ENCODE data around the gene FRMPD4.

The FRMPD4 gene

DNA sequence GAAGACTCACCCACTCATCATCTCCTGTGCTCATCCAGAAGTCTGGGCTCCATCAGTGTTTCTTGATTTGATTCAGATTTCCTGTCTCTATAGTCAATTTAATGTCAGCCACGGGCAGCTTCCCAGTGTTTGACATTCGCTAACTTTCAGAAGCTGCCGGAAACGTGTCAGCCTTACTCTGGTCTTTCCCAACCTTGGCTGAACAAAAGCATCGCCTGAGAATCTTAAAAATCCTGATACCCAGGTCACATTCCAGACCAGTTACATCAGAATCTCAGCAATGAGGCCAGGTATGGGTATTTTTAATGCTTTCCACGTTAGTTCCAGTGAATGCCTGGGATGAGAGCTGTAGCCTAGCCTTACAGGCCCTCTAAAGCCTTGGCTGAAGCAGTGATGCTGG lies 233.8 kb downstream of the FRMPD4 start:
- DNase-seq, result no peak

- no peak for DNase-seq
These were observed 236.0 kb downstream of the FRMPD4 start for GRCh38 chrX:12374286-12374685.

- no peak for DNase-seq
These were observed 240.0 kb downstream of the FRMPD4 start for GRCh38 chrX:12378253-12378652.

- DNase-seq, result no peak
These were observed 240.4 kb downstream of the FRMPD4 start for GRCh38 chrX:12378706-12379105.

DNA sequence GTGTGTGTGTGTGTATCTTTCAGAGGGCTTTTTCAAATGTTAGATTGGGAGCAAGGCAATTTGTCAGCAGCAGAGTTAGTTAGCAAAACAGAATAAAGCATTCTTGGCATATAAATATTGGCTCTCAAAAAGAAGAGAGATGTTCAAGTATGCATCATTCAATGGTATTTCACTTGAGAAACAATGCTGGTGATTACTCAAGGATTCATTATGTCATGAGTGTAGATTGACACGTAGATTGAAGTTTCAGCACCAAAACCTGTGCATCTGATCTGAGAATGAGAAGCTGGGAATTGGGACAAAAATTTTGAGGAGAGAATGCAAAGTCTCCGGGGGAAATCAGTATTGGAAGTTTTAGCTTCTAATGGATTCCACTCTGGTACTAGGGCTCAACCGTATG lies 241.4 kb downstream of the FRMPD4 start:
- no peak for DNase-seq

DNA sequence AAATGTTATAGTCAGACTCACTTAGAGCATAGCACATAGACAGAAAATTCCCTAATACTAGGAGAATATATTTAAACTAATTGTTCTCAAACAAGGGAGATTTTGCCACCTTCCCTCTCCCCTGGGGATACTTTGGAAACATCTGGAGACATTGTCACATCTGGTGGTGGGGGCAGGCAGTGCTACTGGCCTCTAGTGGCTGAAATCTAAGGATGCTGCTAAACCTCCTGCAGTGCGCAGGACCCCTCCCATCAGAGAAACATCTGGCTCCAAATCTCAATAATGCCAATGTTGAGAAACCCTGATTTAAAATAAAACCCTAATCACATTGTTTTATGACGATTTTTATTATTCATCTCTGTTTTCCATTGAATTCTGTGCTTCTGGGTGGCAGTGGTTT lies 244.9 kb downstream of the FRMPD4 start:
- DNase-seq, result no peak

DNA sequence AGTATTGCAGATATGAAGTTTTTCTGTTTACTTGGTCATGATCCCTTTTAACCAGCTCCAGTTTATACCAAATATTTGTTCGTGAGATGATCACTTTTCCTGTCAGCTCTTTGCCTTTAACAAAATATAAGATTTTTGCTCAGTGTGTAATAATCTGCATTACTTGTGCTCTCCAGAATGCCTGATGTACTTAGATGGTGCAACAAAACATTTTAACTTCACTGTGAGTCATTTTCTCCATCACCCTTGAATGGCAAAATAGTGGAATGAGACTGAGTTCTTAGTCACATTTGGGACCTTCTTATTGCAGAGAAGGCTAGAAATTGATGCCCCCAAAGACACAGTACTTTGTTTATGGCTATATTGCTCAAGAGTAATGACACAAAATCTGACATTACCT lies 252.0 kb downstream of the FRMPD4 start:
- DNase-seq, result no peak

GRCh38 chrX:12396584-12396983 lies 258.3 kb downstream of the FRMPD4 start:
- DNase-seq, result no peak

DNA sequence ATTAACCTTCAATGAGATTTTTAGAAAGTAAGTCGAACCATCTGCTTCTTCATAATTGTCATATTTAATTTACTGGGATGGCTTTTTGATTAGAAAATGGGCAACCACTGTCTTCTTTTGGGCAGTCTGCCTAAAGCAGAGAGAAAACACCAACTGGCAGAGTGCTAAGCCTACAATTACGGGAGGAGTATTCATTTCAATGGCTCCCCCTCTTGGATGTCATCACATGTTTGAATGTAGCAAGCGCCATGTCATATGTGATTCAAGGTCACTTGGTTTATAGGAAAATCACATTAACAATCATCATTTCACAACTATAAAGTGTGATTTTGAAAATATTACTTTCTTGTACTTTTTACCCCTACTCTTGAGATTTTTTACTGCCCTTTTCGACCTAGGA lies 261.9 kb downstream of the FRMPD4 start:
- DNase-seq, result no peak

GRCh38 chrX:12401252-12401651 lies 263.0 kb downstream of the FRMPD4 start:
- DNase-seq, result no peak

DNA sequence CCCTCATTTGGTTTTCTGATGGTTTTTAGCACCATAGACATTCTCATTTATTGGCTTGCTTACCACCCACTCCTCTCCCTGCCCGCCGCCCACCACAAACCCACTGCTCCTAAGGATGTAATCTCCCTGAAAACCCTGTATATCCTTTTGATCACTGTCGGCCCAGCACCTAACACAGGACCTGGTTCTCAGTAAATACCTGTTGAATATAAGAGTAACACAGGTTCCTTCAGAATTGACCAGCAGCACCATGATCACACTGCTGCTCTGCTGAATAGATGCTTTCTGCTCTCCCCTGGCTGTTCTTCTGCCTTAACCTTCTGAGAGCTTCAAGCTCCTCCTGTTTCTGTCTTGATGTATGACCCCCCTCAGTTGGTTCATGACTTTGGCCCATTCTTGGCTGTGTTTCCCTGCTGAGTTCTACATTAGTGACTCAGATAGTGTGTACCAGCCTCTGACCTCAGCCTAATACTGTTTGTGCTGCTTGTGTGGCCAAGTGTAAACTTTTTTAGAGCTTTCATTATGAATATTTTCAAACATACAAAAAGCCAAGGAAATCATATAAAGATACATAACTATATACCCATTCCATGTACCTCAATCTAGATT lies 265.3 kb downstream of the FRMPD4 start:
- DNase-seq, result no peak

GRCh38 chrX:12405306-12405705 lies 267.0 kb downstream of the FRMPD4 start:
- DNase-seq, result no peak

DNA sequence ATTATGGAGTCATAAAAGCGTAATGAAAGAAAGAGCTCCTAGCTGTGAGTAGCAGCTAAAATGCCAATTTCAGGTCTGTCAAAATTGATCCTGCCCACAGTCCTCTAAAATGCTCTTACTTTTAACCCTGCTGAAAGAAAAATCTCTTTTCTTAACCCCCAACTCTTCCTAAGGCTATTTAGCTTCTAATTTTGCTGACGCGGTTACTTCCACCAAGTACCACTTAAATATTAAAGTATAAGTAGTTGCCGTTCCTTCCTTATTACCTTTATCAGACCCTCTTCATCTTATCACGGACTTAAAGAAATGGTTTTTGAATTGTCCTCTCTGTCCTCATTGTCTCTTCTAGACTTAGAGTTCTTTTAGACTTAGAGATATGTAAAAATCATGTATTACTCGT lies 272.2 kb downstream of the FRMPD4 start:
- DNase-seq, result no peak

- no peak for DNase-seq
These were observed 273.6 kb downstream of the FRMPD4 start for GRCh38 chrX:12411831-12412230.

- DNase-seq, result no peak
These were observed 274.3 kb downstream of the FRMPD4 start for GRCh38 chrX:12412561-12412960.

DNA sequence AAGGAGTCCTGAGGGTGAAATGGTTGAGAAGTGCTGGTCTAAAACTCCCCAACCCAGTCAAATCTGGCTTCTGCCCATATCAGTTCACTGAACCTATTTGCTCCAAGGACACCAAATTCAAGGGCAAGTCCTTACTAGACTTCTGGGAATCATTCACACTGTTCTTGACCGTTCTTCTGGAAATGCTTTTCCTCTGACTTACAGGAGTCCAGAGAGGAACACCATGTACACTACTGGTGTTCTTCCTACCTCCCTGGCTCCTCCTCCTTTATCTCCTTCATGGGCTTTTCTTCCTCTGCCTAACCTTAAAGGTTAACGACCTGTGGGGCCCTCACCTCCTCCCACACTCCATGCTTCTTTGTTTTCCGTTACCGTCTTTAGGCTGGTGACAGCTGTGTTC lies 281.3 kb downstream of the FRMPD4 start:
- DNase-seq, result no peak

DNA sequence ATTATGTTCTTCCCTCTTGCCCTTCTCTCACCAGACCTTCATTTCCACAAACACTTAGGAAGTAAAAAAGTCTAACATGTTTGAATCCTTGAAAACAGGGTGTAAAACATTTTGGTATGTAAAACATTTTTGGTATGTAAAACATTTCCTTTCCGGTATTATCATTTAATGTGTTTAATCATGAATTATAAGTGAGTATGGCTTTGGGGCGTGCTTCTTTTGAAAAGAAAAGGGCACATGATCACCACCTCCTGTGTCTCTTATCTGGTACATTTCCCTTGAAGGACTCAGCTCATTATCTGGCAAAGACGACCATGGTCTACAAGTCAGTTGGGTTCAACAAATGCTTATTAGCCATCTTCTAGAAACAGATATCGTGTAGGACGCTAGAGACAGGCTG lies 283.6 kb downstream of the FRMPD4 start:
- no peak for DNase-seq

DNA sequence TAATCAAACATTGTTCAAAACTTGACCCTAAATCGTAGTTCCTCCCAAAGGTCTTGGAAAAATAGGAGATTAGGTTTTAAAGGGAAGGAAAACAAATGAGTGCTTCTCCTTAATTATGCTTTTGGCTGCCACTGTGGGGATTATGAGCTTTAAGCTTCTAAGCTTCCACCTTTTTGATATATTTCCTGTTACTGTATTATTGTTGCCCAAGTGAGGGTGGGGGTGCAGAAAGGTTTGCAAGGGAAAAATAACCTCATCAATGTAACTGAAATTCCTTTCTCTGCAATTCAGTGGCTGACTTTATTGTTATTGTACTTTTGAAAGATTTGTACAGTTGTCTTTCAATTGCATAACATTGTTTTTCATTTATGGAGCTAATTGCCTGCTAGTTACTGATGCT lies 285.1 kb downstream of the FRMPD4 start:
- no peak for DNase-seq

DNA sequence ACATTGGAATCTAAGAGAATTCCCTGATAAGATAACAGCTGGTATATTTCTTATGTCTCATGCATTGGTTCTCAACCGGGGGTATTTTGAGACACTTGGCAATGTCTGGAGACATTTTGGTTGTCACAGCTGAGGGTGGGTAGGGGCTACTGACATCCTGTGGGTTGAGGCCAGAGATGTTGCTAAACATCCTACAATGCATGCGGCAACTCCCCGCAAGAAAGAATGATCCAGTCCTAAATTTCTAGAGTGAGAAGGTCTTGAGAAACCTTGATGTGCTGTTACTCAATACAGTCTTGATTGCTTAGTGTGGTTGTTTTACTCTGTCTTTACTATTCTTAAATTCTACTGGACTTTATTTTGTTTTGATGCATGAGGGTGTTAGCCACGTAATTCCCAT lies 287.2 kb downstream of the FRMPD4 start:
- no peak for DNase-seq

DNA sequence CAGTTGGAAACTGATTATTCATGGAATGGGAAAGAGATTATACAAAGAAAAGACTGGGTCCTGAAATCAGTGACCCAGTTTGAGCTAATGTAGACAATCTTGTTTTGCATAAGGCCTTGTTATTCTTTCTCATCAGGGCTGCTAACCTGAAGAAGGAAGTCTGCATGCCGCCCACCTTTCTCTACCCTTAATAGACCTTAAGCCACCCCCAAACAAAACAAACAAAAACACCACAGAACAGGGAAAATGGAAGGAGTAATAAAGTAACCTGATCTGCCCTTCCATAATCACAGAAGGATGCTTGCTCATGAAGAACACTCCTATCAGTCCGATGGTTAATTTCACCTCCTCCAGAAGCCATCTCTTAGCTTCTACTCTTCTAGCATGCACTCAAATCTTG lies 288.1 kb downstream of the FRMPD4 start:
- no peak for DNase-seq

DNA sequence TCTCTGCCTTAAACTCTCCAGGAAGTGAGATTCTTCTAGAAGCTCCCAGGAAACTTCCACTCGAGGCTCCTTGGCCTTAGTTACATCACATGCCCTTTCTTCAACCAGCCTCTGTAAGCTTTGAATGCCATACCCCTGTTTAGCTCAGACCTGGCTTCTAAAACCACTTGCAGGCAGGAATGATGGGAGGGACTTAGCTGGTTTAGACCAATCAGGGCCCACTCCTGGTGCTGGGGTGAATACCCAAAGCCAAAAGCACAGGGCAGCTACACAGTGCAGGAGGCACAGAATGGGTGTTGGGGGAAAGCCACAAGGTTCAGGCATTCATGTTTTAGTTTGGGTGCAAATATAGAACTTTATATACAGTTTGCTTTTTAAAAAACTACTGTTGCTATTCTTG lies 296.2 kb downstream of the FRMPD4 start:
- DNase-seq, result no peak

GRCh38 chrX:12439416-12439815 lies 301.1 kb downstream of the FRMPD4 start:
- DNase-seq, result no peak

GRCh38 chrX:12440246-12440645 lies 302.0 kb downstream of the FRMPD4 start:
- no peak for DNase-seq

DNA sequence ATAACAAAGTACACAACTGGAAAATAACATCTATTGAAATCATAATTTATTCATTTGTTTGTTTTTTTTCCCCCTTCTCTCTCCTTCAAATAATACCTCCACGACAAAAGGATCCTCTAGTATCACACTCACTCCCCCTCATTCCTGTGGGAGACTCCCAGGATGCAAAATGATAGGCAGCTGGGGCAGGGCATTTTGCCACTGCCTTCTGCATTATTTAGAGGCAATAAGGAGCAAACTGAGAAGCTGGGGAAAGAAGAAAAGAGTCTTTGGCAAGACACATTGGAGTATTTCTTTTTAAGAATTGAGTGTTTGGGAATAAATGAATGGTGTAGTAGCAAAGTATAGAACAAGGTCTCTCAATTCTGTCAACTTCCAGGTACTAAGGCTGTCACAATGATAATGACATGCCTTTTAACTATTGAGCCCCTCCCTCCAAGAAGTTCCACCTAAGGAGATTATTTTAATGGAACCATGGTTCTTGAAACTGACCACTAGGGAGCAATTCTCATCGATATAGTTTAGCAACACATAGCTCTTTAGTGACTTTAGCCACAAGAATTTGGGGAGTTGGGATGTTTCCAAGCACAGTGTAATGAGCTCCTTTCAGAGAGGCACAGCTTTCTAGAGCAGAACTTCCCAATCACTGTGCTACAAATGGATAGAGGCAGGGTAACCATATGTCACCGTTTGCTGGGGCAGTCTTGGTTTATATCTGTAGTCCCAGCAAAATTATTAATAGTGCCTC lies 303.3 kb downstream of the FRMPD4 start:
- DNase-seq, result no peak

DNA sequence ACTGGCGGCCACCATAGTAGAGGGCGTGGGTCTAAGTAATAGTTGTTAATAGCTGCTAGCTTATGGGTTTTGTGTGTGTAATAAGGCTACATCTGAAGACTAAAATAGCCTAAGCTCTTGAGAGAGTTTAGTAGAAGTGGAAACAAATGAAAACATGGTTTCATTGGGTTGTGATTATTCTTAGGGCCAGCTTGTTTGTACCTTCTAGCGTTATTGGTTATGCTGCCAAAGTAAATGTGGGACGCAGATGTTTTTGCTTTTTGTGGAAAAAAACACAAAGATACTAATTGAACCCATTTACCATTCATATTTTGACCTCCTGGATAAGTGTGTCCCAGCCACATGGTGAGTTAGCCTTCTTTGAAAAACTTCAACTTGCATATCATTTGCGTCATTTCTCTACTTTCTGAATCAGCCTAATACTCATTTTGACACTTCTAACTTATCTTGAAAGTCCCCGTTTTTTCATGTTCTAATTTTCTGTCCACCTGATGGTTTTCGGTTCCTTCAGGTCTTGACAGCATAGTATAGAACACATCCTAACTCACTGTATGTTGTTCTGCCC lies 305.3 kb downstream of the FRMPD4 start:
- DNase-seq, result no peak

Data from CD4-positive, alpha-beta T cell treated with Interleukin-12 subunit alpha and Interleukin-12 subunit beta, for 1 hour (primary cell).